ENCODE results near the gene KDR.

KDR gene

GRCh38 chr4:55154933-55155332 lies 29.5 kb upstream of the KDR start:
- Histone ChIP-seq H3K9me3 (ENCODE audit: control insufficient read depth in 2 of 2, low read length in 2 of 2) (no peaks in the 10 kb centered on the region), H3K9ac (ENCODE audit: low read length in 2 of 2) (no peak overlapping the region), H3K27ac (ENCODE audit: low read length) (no peak overlapping the region), H3K4me3 (ENCODE audit: low read length in 2 of 2) (no peak overlapping the region), H3K36me3 (ENCODE audit: control insufficient read depth in 2 of 2, insufficient read depth in 2 of 2, low read length in 2 of 2) (no peaks in the 10 kb centered on the region), H3K27me3 (ENCODE audit: control insufficient read depth in 1 of 2, insufficient read depth in 2 of 2, low read length in 2 of 2) (peaks cover 0 to 10% of the 10 kb centered on the region in 2 donors), H3K4me1 (ENCODE audit: control insufficient read depth, insufficient read depth, low read length) (no peaks in the 10 kb centered on the region)

GRCh38 chr4:55154290-55154880 lies 29.0 kb upstream of the KDR start:
- Histone ChIP-seq H3K4me1 (ENCODE audit: control insufficient read depth, insufficient read depth, low read length) (no peaks in the 10 kb centered on the region), H3K9ac (ENCODE audit: low read length in 2 of 2) (no peak overlapping the region), H3K36me3 (ENCODE audit: control insufficient read depth in 2 of 2, insufficient read depth in 2 of 2, low read length in 2 of 2) (no peaks in the 10 kb centered on the region), H3K27me3 (ENCODE audit: control insufficient read depth in 1 of 2, insufficient read depth in 2 of 2, low read length in 2 of 2) (peaks cover 0 to 10% of the 10 kb centered on the region in 2 donors), H3K27ac (ENCODE audit: low read length) (no peak overlapping the region), H3K9me3 (ENCODE audit: control insufficient read depth in 2 of 2, low read length in 2 of 2) (no peaks in the 10 kb centered on the region), H3K4me3 (ENCODE audit: low read length in 2 of 2) (no peak overlapping the region)

GRCh38 chr4:55143858-55144257 lies 18.5 kb upstream of the KDR start:
- Histone ChIP-seq H3K9ac (ENCODE audit: low read length in 2 of 2) (no peak overlapping the region), H3K4me3 (ENCODE audit: low read length in 2 of 2) (no peak overlapping the region), H3K4me1 (ENCODE audit: control insufficient read depth, insufficient read depth, low read length) (no peaks in the 10 kb centered on the region), H3K27me3 (ENCODE audit: control insufficient read depth in 1 of 2, insufficient read depth in 2 of 2, low read length in 2 of 2) (no peaks in the 10 kb centered on the region), H3K27ac (ENCODE audit: low read length) (no peak overlapping the region), H3K36me3 (ENCODE audit: control insufficient read depth in 2 of 2, insufficient read depth in 2 of 2, low read length in 2 of 2) (no peaks in the 10 kb centered on the region), H3K9me3 (ENCODE audit: control insufficient read depth in 2 of 2, low read length in 2 of 2) (no peaks in the 10 kb centered on the region)

GRCh38 chr4:55138367-55138766 lies 13.0 kb upstream of the KDR start:
- Histone ChIP-seq H3K27me3 (ENCODE audit: control insufficient read depth in 1 of 2, insufficient read depth in 2 of 2, low read length in 2 of 2) (no peaks in the 10 kb centered on the region), H3K9ac (ENCODE audit: low read length in 2 of 2) (no peak overlapping the region), H3K4me3 (ENCODE audit: low read length in 2 of 2) (no peak overlapping the region), H3K4me1 (ENCODE audit: control insufficient read depth, insufficient read depth, low read length) (no peaks in the 10 kb centered on the region), H3K36me3 (ENCODE audit: control insufficient read depth in 2 of 2, insufficient read depth in 2 of 2, low read length in 2 of 2) (no peaks in the 10 kb centered on the region), H3K9me3 (ENCODE audit: control insufficient read depth in 2 of 2, low read length in 2 of 2) (no peaks in the 10 kb centered on the region), H3K27ac (ENCODE audit: low read length) (no peak overlapping the region)

- Histone ChIP-seq H3K4me1 (ENCODE audit: control insufficient read depth, insufficient read depth, low read length) (no peaks in the 10 kb centered on the region), H3K9ac (ENCODE audit: low read length in 2 of 2) (no peak overlapping the region), H3K36me3 (ENCODE audit: control insufficient read depth in 2 of 2, insufficient read depth in 2 of 2, low read length in 2 of 2) (no peaks in the 10 kb centered on the region), H3K9me3 (ENCODE audit: control insufficient read depth in 2 of 2, low read length in 2 of 2) (no peaks in the 10 kb centered on the region), H3K4me3 (ENCODE audit: low read length in 2 of 2) (no peak overlapping the region), H3K27ac (ENCODE audit: low read length) (no peak overlapping the region), H3K27me3 (ENCODE audit: control insufficient read depth in 1 of 2, insufficient read depth in 2 of 2, low read length in 2 of 2) (no peaks in the 10 kb centered on the region)
These were observed 11.2 kb upstream of the KDR start for GRCh38 chr4:55136634-55137033.

DNA sequence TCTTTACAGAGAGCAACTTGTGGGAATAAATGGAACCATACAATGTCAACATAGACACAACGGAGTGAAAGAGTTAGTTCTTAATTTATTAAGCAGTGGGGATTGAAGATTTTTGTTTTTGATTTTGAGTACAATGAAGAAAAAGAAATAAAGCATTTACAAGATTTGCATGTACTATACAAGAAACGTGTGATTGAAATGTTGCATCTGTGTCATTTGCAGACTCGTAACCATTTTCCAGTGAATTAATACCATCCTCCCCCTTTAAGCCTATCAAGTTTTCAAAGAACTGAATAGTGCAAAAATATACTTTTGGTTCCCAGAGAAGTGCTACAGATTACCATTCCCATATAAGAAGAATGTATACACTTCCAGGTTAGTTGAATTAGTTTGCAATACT lies 8.6 kb upstream of the KDR start:
- no peak overlapping the region for H3K9ac ChIP-seq (ENCODE audit: low read length in 2 of 2)
- H3K4me1 ChIP-seq (ENCODE audit: control insufficient read depth, insufficient read depth, low read length), result no peaks in the 10 kb centered on the region
- H3K27me3 ChIP-seq (ENCODE audit: control insufficient read depth in 1 of 2, insufficient read depth in 2 of 2, low read length in 2 of 2), result no peaks in the 10 kb centered on the region
- H3K4me3 ChIP-seq (ENCODE audit: low read length in 2 of 2), result no peak overlapping the region
- H3K36me3 ChIP-seq (ENCODE audit: control insufficient read depth in 2 of 2, insufficient read depth in 2 of 2, low read length in 2 of 2), result no peaks in the 10 kb centered on the region
- no peaks in the 10 kb centered on the region for H3K9me3 ChIP-seq (ENCODE audit: control insufficient read depth in 2 of 2, low read length in 2 of 2)
- H3K27ac ChIP-seq (ENCODE audit: low read length), result no peak overlapping the region

DNA sequence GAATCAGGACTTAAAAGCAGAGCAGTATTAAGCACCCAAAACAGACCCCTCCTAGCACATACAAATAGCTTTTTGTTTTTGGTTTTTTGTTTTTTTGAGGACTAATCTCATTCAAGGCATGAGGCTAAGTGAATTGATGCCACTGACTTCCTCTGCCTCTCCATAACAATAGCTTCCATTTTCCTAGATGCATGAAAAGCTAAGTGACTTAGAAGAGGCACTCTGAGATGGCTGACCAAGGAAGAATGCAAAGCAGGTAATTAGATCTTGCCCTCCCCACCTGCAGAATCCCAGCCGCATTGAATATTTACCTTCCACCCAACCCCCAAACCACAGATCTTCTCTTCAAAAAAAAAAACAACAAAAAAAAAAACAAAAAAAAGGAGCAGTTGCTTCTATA lies 7.4 kb upstream of the KDR start:
- Histone ChIP-seq H3K4me1 (ENCODE audit: control insufficient read depth, insufficient read depth, low read length) (no peaks in the 10 kb centered on the region), H3K27me3 (ENCODE audit: control insufficient read depth in 1 of 2, insufficient read depth in 2 of 2, low read length in 2 of 2) (no peaks in the 10 kb centered on the region), H3K27ac (ENCODE audit: low read length) (no peak overlapping the region), H3K9ac (ENCODE audit: low read length in 2 of 2) (no peak overlapping the region), H3K9me3 (ENCODE audit: control insufficient read depth in 2 of 2, low read length in 2 of 2) (no peaks in the 10 kb centered on the region), H3K36me3 (ENCODE audit: control insufficient read depth in 2 of 2, insufficient read depth in 2 of 2, low read length in 2 of 2) (no peaks in the 10 kb centered on the region), H3K4me3 (ENCODE audit: low read length in 2 of 2) (no peak overlapping the region)

DNA sequence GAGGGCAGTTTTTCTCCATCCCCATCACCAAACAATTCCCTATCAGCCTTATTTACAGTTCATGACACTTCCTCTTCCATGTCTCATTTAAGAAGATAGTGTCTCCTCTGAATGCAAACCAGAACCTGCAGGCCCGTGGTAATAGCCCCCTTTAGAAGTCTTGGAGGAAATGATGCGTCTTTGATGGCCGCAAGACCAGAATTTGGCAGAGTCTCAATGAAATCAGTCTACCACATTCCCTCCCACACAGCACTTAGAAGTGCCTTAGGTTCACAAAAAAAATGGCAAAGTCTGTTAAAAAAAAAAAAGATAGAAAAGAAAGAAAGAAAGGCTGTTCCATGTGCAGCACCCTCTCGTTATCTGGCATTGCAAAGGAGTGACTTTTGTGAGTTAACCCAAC lies 2.1 kb upstream of the KDR start:
- Histone ChIP-seq H3K36me3 (ENCODE audit: control insufficient read depth in 2 of 2, insufficient read depth in 2 of 2, low read length in 2 of 2) (no peaks in the 10 kb centered on the region), H3K27me3 (ENCODE audit: control insufficient read depth in 1 of 2, insufficient read depth in 2 of 2, low read length in 2 of 2) (peaks cover 8 to 19% of the 10 kb centered on the region in 2 donors), H3K27ac (ENCODE audit: low read length) (no peak overlapping the region), H3K4me3 (ENCODE audit: low read length in 2 of 2) (no peak overlapping the region), H3K9me3 (ENCODE audit: control insufficient read depth in 2 of 2, low read length in 2 of 2) (no peaks in the 10 kb centered on the region), H3K4me1 (ENCODE audit: control insufficient read depth, insufficient read depth, low read length) (peaks cover 6% of the 10 kb centered on the region), H3K9ac (ENCODE audit: low read length in 2 of 2) (no peak overlapping the region)

DNA sequence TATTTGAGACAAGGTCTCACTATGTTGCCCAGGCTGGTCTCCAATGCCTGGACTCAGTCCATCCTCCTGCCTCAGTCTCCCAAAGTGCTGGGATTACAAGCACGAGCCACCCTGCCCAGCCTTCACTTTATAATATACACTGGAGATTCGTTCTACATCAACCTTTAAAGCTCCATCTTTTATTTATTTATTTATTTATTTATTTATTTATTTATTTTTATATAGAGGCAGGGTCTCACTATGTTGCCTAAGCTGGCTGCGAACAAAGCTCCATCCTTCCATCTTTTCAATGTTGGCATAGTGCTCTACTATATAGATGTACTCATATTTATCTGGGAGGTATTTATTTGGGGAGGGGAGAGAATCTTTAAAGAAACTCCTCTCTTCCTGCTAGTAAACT lies 1.7 kb upstream of the KDR start:
- no peak overlapping the region for H3K4me3 ChIP-seq (ENCODE audit: low read length in 2 of 2)
- peaks cover 8 to 19% of the 10 kb centered on the region in 2 donors for H3K27me3 ChIP-seq (ENCODE audit: control insufficient read depth in 1 of 2, insufficient read depth in 2 of 2, low read length in 2 of 2)
- H3K27ac ChIP-seq (ENCODE audit: low read length), result no peak overlapping the region
- no peaks in the 10 kb centered on the region for H3K9me3 ChIP-seq (ENCODE audit: control insufficient read depth in 2 of 2, low read length in 2 of 2)
- H3K9ac ChIP-seq (ENCODE audit: low read length in 2 of 2), result no peak overlapping the region
- peaks cover 6% of the 10 kb centered on the region for H3K4me1 ChIP-seq (ENCODE audit: control insufficient read depth, insufficient read depth, low read length)
- no peaks in the 10 kb centered on the region for H3K36me3 ChIP-seq (ENCODE audit: control insufficient read depth in 2 of 2, insufficient read depth in 2 of 2, low read length in 2 of 2)

DNA sequence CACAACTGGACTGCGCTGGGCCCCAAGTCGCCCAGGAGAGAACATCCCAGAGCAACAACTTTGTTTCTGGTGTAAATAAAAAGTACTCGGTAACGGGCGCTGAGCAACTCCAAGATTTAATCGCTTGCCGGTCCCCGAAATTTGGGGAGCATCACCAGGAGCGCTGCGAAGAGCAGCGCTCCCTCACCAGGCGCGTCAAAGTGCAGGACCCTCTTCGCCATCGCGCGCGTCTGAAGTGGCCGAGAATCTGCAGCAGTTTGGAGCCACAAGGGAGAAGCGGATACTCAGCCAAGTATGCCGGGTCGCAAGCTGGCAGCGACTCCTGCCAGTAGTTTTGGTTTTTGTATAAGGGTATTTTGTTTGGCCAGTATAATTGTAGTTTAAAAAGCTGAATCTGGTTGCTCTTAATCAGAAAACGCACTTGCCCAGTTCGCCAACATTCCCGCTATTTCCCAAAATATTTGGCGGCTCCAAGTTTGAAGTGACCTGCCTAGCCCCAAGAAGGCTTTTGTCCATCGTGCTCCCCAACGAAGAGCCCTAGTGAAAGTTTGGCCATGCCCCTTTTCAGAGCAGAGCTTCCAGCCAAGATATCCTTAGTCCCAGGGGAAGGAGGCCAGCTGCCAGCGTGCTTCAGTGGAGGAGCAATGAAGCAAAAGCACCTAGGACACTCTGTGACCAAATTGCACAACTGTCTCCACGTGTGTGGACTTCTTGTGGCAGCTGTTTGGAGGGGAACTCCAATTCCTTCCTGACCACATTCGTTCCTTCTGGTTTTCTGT lies 557 bp upstream of the KDR start:
- Histone ChIP-seq H3K27me3 (ENCODE audit: control insufficient read depth in 1 of 2, insufficient read depth in 2 of 2, low read length in 2 of 2) (peaks cover 8 to 19% of the 10 kb centered on the region in 2 donors), H3K27ac (ENCODE audit: low read length) (no peak overlapping the region), H3K4me3 (ENCODE audit: low read length in 2 of 2) (peak overlapping the region in 1 of 2 donors; percentile 61), H3K9me3 (ENCODE audit: control insufficient read depth in 2 of 2, low read length in 2 of 2) (no peaks in the 10 kb centered on the region), H3K4me1 (ENCODE audit: control insufficient read depth, insufficient read depth, low read length) (peaks cover 6% of the 10 kb centered on the region), H3K36me3 (ENCODE audit: control insufficient read depth in 2 of 2, insufficient read depth in 2 of 2, low read length in 2 of 2) (no peaks in the 10 kb centered on the region), H3K9ac (ENCODE audit: low read length in 2 of 2) (no peak overlapping the region)

All from stomach smooth muscle (tissue), 2 donors.